ENCODE results near the gene ABCB10.

Gene ABCB10

GRCh38 chr1:229537894-229538293 lies 20.6 kb downstream of the ABCB10 start:
- in situ Hi-C loops (cut with MboI; ENCODE audit: low pct_unique_long_range_greater_than_20kb, low sequenced_read_pairs, unreplicated experiment) = no loop called here
- no peak for TF ChIP-seq CTCF (IDR thresholded peaks at IDR 0.05; ENCODE audit: extremely low read depth, insufficient read depth, missing control alignments)
- DNase-seq (ENCODE audit: low spot score) = no peak

GRCh38 chr1:229536982-229537381 lies 21.5 kb downstream of the ABCB10 start:
- TF ChIP-seq CTCF (IDR thresholded peaks at IDR 0.05; ENCODE audit: extremely low read depth, insufficient read depth, missing control alignments) = no peak
- no peak for DNase-seq (ENCODE audit: low spot score)
- in situ Hi-C loops (cut with MboI; ENCODE audit: low pct_unique_long_range_greater_than_20kb, low sequenced_read_pairs, unreplicated experiment) = no loop called here

DNA sequence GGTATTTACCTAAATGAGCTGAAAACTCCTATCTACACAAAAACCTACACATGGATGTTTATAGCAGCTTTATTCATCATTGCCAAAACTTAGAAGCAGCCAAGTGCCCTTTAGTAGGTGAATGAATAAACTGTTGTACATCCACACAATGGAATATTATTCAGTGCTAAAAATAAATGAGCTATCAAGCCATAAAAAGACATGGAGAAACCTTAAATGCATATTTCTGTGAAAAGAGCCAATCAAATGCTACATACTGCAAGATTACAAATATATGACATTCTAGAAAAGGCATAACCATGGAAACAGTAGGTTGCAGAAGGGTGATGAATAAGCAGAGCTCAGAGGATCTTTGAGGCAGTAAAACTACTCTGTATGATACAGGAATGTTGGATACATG lies 23.3 kb downstream of the ABCB10 start:
- no peak for DNase-seq (ENCODE audit: low spot score)
- in situ Hi-C loops (cut with MboI; ENCODE audit: low pct_unique_long_range_greater_than_20kb, low sequenced_read_pairs, unreplicated experiment) = no loop called here
- no peak for TF ChIP-seq CTCF (IDR thresholded peaks at IDR 0.05; ENCODE audit: extremely low read depth, insufficient read depth, missing control alignments)

GRCh38 chr1:229531326-229531725 lies 27.2 kb downstream of the ABCB10 start:
- DNase-seq (ENCODE audit: low spot score) = no peak
- in situ Hi-C loops (cut with MboI; ENCODE audit: low pct_unique_long_range_greater_than_20kb, low sequenced_read_pairs, unreplicated experiment) = no loop called here
- no peak for TF ChIP-seq CTCF (IDR thresholded peaks at IDR 0.05; ENCODE audit: extremely low read depth, insufficient read depth, missing control alignments)

DNA sequence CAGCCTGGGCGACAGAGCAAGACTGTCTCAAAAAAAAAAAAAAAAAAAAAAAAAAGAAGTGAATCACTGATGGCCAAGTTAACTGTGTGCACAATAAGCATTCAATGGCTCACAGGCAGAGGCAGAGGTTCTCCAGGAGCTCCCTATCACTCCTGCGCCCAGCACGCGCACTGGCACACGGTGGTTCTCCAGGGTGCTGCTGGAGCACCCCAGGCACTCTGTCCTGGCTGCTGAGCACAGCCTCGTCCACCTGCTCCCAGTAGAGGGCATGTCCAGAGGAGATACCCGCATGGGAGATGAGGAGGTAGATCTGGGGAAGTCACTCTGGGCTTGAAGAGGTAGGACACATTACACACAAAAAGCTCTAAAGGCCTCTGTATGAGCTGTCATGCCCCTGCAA lies 28.9 kb downstream of the ABCB10 start:
- DNase-seq (ENCODE audit: low spot score) = no peak
- no peak for TF ChIP-seq CTCF (IDR thresholded peaks at IDR 0.05; ENCODE audit: extremely low read depth, insufficient read depth, missing control alignments)
- in situ Hi-C loops (cut with MboI; ENCODE audit: low pct_unique_long_range_greater_than_20kb, low sequenced_read_pairs, unreplicated experiment) = no loop called here

GRCh38 chr1:229526695-229527094 lies 31.8 kb downstream of the ABCB10 start:
- DNase-seq (ENCODE audit: low spot score) = no peak
- in situ Hi-C loops (cut with MboI; ENCODE audit: low pct_unique_long_range_greater_than_20kb, low sequenced_read_pairs, unreplicated experiment) = no loop called here
- TF ChIP-seq CTCF (IDR thresholded peaks at IDR 0.05; ENCODE audit: extremely low read depth, insufficient read depth, missing control alignments) = no peak

DNA sequence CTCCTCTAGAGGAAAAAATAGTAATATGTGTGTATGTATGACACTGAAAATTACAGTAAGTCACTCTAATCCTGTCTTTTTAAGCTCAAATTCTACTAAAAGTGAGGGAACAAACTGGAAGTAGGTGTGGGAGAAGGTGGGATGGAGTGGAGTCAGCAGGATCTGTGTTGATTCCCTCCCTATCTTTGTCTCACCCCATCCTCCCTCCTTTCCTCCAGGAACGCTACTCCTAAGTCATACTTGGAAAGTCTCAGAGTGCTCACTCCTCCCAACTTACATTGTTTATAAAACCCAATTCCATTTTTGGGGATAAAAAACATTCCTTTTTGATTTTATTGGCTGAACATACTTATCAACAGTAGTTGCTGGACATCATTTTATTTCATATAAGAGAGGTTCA lies 35.5 kb downstream of the ABCB10 start:
- DNase-seq (ENCODE audit: low spot score) = no peak
- no peak for TF ChIP-seq CTCF (IDR thresholded peaks at IDR 0.05; ENCODE audit: extremely low read depth, insufficient read depth, missing control alignments)
- in situ Hi-C loops (cut with MboI; ENCODE audit: low pct_unique_long_range_greater_than_20kb, low sequenced_read_pairs, unreplicated experiment) = no loop called here

Data from GM13977 (cell line).